NCI-H187 treated with DMSO at 0.1 percent for 48 hours (cell line): ENCODE data around the gene RABEP2.
"Not testable (repeated sequence)": the region's sequence is repeated elsewhere in the genome, so short reads cannot be mapped to it uniquely, and the experiment has no call there.

Experiments
- DNase-seq: peaks from one replicate; lab custom pipeline; 2025; lab: John Stamatoyannopoulos, UW

The RABEP2 gene

DNA sequence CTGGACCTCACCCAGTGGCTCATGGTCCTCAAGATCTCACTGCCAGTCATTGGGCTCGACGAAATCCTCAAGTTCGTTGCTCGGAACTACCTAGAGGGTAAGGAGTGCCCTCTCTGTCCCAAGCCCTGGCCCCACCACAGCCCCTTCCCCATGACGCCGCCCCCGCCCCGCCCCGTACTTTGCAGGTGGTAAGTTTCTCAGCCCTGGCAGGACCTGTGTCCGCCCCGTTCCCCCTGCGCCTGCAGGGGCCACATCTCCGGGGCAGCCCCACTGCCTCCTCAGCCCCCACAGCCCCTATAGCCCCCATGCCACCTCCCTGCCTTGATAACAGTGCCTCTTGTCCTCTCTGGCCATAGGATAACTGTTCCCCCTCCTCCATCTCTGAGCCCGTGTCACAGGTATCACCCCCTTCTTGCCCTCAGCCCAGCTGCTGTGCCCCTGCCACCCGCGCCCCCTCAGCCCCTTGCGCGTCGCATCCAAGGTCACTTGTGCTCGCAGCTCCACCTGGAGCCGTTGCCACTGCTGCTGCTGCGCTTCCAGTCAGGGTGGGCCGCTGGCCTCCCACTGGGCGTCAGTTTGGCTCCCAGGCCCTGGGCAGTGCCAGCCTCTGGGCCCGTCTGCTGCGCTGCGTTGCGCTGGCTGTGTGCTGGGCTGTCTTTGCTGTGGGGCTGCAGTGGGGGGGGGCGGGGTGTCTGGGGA is 21.5 kb downstream of the RABEP2 start:
- no peak for DNase-seq

DNA sequence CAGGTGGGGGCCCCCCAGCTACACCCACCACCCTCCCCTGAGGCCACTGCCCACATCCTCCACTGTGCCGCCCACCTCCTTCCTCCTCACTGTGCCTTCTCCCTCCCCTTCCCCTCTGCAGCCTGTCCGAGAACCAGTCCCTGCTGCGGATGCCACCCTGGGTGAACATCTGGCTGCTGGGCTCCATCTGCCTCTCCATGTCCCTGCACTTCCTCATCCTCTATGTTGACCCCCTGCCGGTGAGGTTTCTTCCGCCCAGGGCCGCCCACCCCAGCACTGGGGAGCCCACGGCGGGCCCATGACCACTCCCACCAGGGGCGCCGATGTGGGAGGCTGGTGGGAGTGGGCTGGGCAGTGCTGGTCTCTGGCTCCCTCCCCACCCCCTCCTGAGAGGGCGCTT is 22.1 kb downstream of the RABEP2 start:
- DNase-seq = no peak

DNA sequence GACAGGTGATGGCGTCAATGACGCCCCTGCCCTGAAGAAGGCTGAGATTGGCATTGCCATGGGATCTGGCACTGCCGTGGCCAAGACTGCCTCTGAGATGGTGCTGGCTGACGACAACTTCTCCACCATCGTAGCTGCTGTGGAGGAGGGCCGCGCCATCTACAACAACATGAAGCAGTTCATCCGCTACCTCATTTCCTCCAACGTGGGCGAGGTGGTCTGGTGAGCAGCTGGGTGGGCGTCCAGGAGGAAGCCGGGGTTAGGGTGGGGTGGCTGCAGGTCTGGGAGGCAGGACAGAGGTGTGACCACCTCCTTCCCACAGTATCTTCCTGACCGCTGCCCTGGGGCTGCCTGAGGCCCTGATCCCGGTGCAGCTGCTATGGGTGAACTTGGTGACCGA is 23.2 kb downstream of the RABEP2 start:
- no peak for DNase-seq

DNA sequence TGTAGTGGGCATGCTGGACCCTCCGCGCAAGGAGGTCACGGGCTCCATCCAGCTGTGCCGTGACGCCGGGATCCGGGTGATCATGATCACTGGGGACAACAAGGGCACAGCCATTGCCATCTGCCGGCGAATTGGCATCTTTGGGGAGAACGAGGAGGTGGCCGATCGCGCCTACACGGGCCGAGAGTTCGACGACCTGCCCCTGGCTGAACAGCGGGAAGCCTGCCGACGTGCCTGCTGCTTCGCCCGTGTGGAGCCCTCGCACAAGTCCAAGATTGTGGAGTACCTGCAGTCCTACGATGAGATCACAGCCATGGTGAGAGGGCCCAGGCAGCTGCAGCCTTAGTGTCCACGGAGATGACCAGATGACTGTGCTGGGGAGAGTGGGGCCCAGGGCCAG is 24.4 kb downstream of the RABEP2 start:
- DNase-seq = no peak

DNA sequence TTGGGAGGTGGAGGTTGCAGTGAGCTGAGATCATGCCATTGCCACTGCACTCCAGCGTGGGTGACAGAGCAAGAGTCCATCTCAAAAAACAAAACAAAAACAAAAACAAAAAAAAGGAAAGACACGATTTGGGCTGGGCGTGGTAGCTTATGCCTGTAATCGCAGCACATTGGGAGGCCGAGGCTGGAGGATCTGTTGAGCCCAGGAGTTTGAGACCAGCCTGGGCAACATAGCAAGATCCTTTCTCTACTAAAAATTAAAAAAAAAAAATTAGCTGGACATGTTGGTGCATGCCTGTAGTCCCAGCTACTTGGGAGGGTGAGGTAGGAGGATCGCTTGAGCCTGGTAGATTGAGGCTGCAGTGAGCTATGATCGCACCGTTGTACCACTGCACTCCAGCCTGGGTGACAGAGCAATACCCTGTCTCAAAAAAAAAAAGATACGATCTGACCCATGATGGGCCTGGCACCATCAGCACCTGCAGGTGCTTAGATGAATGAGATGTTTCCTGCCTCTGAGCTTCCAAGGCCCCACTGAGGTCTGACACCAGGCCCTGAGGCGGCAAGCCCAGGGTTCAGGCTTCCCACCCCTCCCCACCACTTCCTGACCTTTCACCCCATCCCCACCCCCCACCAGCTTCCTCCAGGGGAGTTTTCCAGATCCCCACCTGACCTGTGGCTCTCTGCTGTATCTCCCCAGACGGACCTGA is 25.0 kb downstream of the RABEP2 start:
- no peak for DNase-seq

- DNase-seq = no peak
Measured at GRCh38 chr16:28898942-28899341, 26.1 kb downstream of the RABEP2 start.

DNA sequence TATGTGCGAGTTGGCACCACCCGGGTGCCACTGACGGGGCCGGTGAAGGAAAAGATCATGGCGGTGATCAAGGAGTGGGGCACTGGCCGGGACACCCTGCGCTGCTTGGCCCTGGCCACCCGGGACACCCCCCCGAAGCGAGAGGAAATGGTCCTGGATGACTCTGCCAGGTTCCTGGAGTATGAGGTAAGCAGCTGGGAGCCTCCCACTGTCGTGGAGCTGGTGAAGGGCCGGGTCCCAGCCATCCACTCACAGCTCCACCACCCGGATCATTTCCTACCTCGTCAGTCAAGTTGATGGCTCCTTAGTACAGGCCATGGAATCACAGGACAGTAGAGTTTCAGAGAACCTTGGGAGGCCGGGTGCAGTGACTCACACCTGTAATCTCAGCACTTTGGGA is 26.8 kb downstream of the RABEP2 start:
- DNase-seq = no peak

- no peak for DNase-seq
Measured at GRCh38 chr16:28897826-28898225, 27.2 kb downstream of the RABEP2 start.

- no peak for DNase-seq
Measured at GRCh38 chr16:28895609-28896008, 29.4 kb downstream of the RABEP2 start.

GRCh38 chr16:28893291-28893690 is 31.7 kb downstream of the RABEP2 start:
- DNase-seq = no peak

- DNase-seq = no peak
Measured at GRCh38 chr16:28891964-28892890, 32.8 kb downstream of the RABEP2 start.

DNA sequence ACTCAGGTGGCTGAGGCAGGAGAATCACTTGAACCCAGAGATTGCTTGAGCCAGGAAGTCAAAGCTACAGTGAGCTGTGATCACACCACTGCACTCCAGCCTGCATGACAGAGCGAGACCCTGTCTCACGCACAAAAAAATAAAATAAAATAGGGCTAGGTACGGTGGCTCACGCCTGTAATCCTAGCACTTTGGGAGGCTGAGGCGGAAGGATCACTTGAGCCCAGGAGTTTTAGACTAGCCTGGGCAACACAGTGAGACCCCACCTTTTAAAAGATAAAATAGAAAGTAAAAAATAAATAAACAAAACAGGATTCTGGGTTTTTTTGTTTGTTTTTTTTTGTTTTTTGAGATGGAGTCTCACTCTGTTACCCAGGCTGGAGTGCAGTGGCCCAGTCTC is 34.7 kb downstream of the RABEP2 start:
- DNase-seq = not testable (repeated sequence)

DNA sequence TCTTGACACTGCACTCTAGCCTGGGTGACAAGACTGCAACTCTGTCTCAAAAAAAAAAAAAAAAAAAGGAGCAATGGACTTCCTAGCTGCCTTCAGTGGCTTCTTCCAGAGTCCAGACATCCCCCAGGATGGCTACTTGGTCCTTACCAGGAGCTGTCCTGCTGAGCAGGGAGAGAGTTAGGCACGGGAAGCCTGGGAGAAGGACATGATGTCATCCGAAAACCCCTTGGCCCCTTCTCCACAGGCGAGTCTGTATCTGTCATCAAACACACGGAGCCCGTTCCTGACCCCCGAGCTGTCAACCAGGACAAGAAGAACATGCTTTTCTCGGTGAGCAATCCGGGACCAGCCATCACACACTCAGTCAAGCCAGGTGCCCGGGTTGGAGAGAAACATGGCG is 38.1 kb downstream of the RABEP2 start:
- no peak for DNase-seq

DNA sequence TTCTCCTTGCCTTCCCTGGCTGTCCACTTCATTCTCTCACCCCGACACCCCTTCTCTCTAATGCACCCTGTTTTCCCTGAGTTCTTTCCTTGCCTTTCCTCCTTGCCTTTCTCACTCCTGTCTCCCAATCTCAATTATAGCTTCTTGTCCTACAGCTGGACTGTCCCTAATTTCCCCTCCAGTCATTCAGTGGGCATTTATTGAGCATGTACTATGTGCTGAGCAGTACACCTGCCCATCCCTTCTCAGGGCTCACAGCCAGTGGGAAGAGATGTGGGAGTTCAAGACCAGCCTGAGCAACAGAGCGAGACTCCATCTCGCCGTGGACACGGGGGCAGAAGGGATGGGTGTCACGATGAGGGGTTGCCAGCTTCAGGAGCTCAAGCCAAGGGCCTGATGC is 41.0 kb downstream of the RABEP2 start:
- DNase-seq = no peak

DNA sequence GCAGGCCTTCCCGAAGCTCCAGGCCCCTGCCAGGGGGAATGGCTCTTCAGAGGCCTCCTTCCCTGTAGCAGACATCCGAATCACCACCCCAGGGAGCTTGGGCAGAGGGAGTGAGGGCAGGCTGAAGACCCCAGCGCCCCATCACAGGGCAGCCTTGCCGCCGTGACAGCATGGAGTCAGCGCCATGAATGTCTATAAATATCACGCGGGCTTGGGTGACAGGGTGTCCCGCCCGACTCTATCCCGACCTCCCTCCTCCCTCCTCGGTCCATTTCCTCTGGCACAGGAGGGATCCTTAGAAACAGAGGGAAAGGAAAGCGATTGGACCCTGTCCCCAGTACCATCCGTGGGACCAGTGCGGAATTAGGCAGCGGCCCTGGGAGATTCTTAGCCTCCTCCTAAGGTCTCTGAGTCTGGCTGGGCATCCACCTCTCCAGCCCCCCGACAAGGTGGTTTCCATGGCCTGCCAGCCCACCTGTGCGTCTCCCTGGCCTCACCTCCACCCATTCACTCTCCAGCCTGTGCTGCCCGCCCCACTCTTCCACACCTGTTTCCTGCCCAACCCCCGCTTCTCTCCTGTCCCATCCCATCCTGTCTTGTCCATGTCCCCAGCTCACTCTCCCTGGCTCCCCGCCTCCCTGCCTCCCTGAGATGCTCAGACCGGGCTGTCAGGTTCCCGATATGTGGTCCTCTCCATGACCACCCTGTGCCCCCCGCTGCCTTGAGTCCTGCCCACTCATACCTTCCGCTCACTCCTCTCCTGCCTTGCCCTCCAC is 41.6 kb downstream of the RABEP2 start:
- DNase-seq = no peak

- DNase-seq = no peak
Measured at GRCh38 chr16:28882551-28883160, 42.4 kb downstream of the RABEP2 start.

GRCh38 chr16:28881565-28881964 is 43.5 kb downstream of the RABEP2 start:
- not testable (repeated sequence) for DNase-seq

DNA sequence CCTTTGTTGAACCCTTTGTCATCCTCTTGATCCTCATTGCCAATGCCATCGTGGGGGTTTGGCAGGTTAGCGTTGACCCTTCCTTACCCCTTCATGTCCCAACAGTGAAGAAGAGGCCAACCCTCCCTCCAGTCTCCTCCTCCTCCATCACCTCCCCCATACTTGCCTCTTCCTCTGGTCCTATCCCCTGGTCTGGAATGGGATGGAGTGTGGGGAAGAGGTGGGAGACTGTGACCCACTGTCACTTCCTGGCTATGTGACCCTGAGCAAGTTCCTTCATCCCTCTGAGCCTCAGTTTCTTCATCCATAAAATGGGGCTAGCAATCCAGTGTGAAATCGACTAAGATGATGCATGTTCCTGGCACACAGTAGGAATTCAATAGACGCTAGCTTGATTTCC is 44.1 kb downstream of the RABEP2 start:
- DNase-seq = no peak

- no peak for DNase-seq
Measured at GRCh38 chr16:28880589-28880915, 44.5 kb downstream of the RABEP2 start.

DNA sequence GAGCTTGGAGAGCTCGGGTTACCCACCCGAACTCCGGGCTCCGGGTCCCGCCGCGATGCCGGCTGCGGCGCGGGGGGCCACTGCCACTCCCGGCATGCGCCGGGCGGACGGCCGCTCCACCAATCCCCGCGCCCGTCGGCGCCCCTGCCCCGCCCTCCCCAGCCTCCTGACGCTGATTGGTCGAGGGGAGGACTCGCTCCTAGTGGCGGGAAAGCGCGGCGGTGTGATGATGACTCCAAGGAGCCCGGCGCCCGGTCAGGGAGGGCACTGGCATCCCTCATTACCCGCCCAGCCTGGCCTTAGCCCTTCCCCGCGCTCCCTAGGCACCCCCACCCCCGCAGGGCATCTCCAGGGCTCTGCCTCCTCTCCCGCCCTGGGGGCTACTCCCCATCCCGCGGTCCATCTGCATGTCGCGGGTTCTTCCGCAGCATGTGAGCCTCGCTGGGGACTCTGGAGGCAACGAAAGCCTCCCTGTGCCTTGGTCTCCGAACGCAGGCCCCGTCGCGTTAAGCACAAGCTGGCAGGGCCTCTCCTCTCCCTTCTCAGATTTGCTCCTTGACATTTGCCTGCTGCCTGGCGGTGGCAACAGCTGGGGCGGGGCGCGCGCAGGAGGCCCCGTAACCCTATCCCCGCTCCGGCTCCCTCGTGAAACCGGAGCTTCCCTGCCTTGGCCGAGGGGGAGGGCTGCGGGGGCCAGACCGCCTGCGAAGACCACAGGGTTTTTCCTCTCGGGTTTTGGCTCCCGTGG is 45.0 kb downstream of the RABEP2 start:
- DNase-seq = peak; percentile 4

- no peak for DNase-seq
Measured at GRCh38 chr16:28879261-28879840, 45.7 kb downstream of the RABEP2 start.
